GM18909 (cell line): ENCODE data around the gene CCR3.

ENCODE experiments used
- ATAC-seq: cut with Tn5 transposase; IDR thresholded peaks from one replicate; pipeline ENCODE4 v1.9.1; 2021; ENCODE audit warnings: mild to moderate bottlenecking; ENCODE audit not compliant: unreplicated experiment, poor library complexity

The CCR3 gene

GRCh38 chr3:46269556-46269955, 27.3 kb downstream of the CCR3 start:
- no peak for ATAC-seq

- ATAC-seq = no peak
These were observed 28.2 kb downstream of the CCR3 start for GRCh38 chr3:46270474-46270873.

GRCh38 chr3:46271209-46271745, 29.0 kb downstream of the CCR3 start:
- ATAC-seq = no peak

- no peak for ATAC-seq
These were observed 29.8 kb downstream of the CCR3 start for GRCh38 chr3:46272028-46272451.

- ATAC-seq = no peak
These were observed 34.3 kb downstream of the CCR3 start for GRCh38 chr3:46276497-46277099.

GRCh38 chr3:46277476-46277875, 35.2 kb downstream of the CCR3 start:
- ATAC-seq = no peak

GRCh38 chr3:46278816-46279672, 36.8 kb downstream of the CCR3 start:
- no peak for ATAC-seq

GRCh38 chr3:46280105-46280797, 38.0 kb downstream of the CCR3 start:
- no peak for ATAC-seq

- no peak for ATAC-seq
These were observed 39.3 kb downstream of the CCR3 start for GRCh38 chr3:46281551-46281950.

- no peak for ATAC-seq
These were observed 39.8 kb downstream of the CCR3 start for GRCh38 chr3:46282041-46282440.

- ATAC-seq = no peak
These were observed 40.4 kb downstream of the CCR3 start for GRCh38 chr3:46282696-46283095.

- no peak for ATAC-seq
These were observed 41.7 kb downstream of the CCR3 start for GRCh38 chr3:46283881-46284450.

GRCh38 chr3:46284981-46285683, 42.9 kb downstream of the CCR3 start:
- no peak for ATAC-seq

GRCh38 chr3:46285931-46286619, 43.8 kb downstream of the CCR3 start:
- no peak for ATAC-seq

- no peak for ATAC-seq
These were observed 44.8 kb downstream of the CCR3 start for GRCh38 chr3:46286947-46287565.

GRCh38 chr3:46289551-46289950, 47.3 kb downstream of the CCR3 start:
- no peak for ATAC-seq

- ATAC-seq = no peak
These were observed 47.7 kb downstream of the CCR3 start for GRCh38 chr3:46289966-46290365.

GRCh38 chr3:46291046-46291445, 48.8 kb downstream of the CCR3 start:
- ATAC-seq = no peak
